ENCODE results near the gene SH3RF1. TPM values are rescaled to one million over a fixed set of nuclear protein-coding genes. Genes with fewer than 3 reads are reported as not detected.

SH3RF1 gene
- total RNA-seq, 1 experiment from 2014 or later: 15.3 TPM

DNA sequence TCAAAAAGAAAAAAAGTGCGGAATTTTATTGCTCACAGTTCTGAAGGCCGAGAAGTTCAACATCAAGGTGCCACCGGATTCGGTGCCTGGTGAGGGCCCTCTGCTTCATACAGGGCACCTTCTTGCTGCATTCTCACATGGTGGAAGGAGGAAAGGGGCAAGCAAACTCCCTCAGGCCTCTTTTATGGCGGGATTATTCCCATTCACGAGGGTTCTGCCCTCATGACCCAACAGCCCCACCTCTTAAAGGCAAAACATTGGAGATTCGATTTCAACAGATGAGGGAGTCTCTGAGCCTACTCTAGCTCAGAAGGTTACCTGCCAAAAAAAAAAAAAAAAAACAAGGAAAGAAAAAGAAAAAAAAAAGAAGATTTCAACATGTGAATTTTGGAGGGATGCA, 196.6 kb downstream of the SH3RF1 start:
- no peak overlapping the region for H3K9ac ChIP-seq (ENCODE audit: extremely low read depth, insufficient read length, low read length)
- no peaks in the 10 kb centered on the region for H3K9me3 ChIP-seq (ENCODE audit: control insufficient read depth, low read depth, low read length)
- Mint-ChIP-seq H3K27ac (no peak overlapping the region), H3K9me3 (no peaks in the 10 kb centered on the region), H3K27me3 (ENCODE audit: low read depth) (no peaks in the 10 kb centered on the region), H3K4me1 (peaks cover 23 to 24% of the 10 kb centered on the region in 2 experiments), H3K36me3 (ENCODE audit: insufficient read depth in 1 of 3, low read depth in 3 of 3) (no peaks in the 10 kb centered on the region; a peak in 2 of 7 replicates), H3K4me3 (no peak overlapping the region)
- no peak overlapping the region for H3K18ac ChIP-seq (ENCODE audit: insufficient read length, low read depth, low read length)
- no peak overlapping the region for H3K56ac ChIP-seq (ENCODE audit: insufficient read length, low read depth, low read length)
- H2BK15ac ChIP-seq (ENCODE audit: low read depth, low read length): no peak overlapping the region
- H2BK120ac ChIP-seq (ENCODE audit: low read depth, low read length, poor library complexity, severe bottlenecking): no peak overlapping the region
- H3K4ac ChIP-seq (ENCODE audit: low read depth, low read length): no peak overlapping the region
- H2AFZ ChIP-seq (ENCODE audit: low read length): no peak overlapping the region
- H4K91ac ChIP-seq (ENCODE audit: insufficient read length, low read depth, low read length): no peak overlapping the region
- H3K27me3 ChIP-seq (ENCODE audit: insufficient read depth, low read length): no peaks in the 10 kb centered on the region
- H4K8ac ChIP-seq (replicated peaks; ENCODE audit: insufficient read length, low read depth, low read length): no peak overlapping the region
- no peak for DNase-seq
- no peak overlapping the region for H4K5ac ChIP-seq (ENCODE audit: insufficient read length, low read depth, low read length)
- no peak for TF ChIP-seq CTCF (conservative IDR thresholded peaks at IDR 0.05)
- no peak overlapping the region for H2AK5ac ChIP-seq (ENCODE audit: insufficient read length, low read length)
- H2BK5ac ChIP-seq (ENCODE audit: insufficient read length, low read length): no peak overlapping the region
- no peak overlapping the region for H3T11ph ChIP-seq (ENCODE audit: low read length)
- H2BK20ac ChIP-seq (ENCODE audit: low read depth, low read length, poor library complexity, severe bottlenecking): no peak overlapping the region
- no CpG with 5 or more reads among the region's 7 CpGs for WGBS (ENCODE audit: extremely low coverage, insufficient read length, low lambda C conversion rate)
- no peak overlapping the region for H3K14ac ChIP-seq (ENCODE audit: insufficient read depth, low read length)
- H3K23me2 ChIP-seq (ENCODE audit: insufficient read length, low read depth, low read length, poor library complexity, severe bottlenecking): no peaks in the 10 kb centered on the region
- no peak overlapping the region for H3K23ac ChIP-seq (ENCODE audit: insufficient read length, low read depth, low read length)
- H3K79me2 ChIP-seq (ENCODE audit: insufficient read depth, low read length): no peaks in the 10 kb centered on the region
- H4K20me1 ChIP-seq (ENCODE audit: control insufficient read depth, insufficient read depth, insufficient read length): no peaks in the 10 kb centered on the region
- no peaks in the 10 kb centered on the region for H3K79me1 ChIP-seq (ENCODE audit: insufficient read depth, low read depth, low read length, poor library complexity, severe bottlenecking)
- H2BK12ac ChIP-seq (ENCODE audit: insufficient read length, low read depth, low read length): no peak overlapping the region
- no peak overlapping the region for H3K4me2 ChIP-seq (ENCODE audit: insufficient read depth, insufficient read length, low read length)
- no peak overlapping the region for H3K27ac ChIP-seq (ENCODE audit: insufficient read length, low read depth, low read length)
- peaks cover 6% of the 10 kb centered on the region for H3K4me1 ChIP-seq (ENCODE audit: insufficient read depth, low read length)

All from H9 (cell line).